SK-N-SH treated with all-trans-retinoic acid at 6 μM for 48 hours (cell line): ENCODE measurements around the gene MED27.
A peak's percentile ranks its signal among the peaks of the same experiment; 100 is the strongest.

Experiments
- ATAC-seq: fragments of 200-7000 bp; cut with Tn5 transposase; 3 replicates; pipeline ENCODE4 v1.9.1; 2020; ENCODE audit warnings: mild to moderate bottlenecking, moderate library complexity
- BACH2 ChIP-seq: fragments of 250-450 bp; sonication (Bioruptor Pico); IDR thresholded peaks from 2 replicates; pipeline ENCODE4 v1.9.0; 2021; ENCODE audit warnings: mild to moderate bottlenecking, borderline replicate concordance
- CREB5 ChIP-seq: fragments of 250-450 bp; sonication (Bioruptor Pico); IDR thresholded peaks from 2 replicates; pipeline ENCODE4 v1.5.1; 2020; ENCODE audit warnings: low read depth, mild to moderate bottlenecking, moderate library complexity
- CSDC2 ChIP-seq: fragments of 250-450 bp; sonication (Bioruptor Pico); IDR thresholded peaks from 2 replicates; pipeline ENCODE4 v1.5.0; 2020; ENCODE audit warnings: mild to moderate bottlenecking, moderate library complexity
- ESRRG ChIP-seq: fragments of 250-450 bp; sonication (Bioruptor Pico); IDR thresholded peaks from 2 replicates; pipeline ENCODE4 v1.6.1; 2021; ENCODE audit warnings: mild to moderate bottlenecking
- GLIS3 ChIP-seq: fragments of 250-450 bp; sonication (Bioruptor Pico); IDR thresholded peaks from 2 replicates; pipeline ENCODE4 v1.5.0; 2020; ENCODE audit warnings: mild to moderate bottlenecking, moderate library complexity
- ISL1 ChIP-seq: fragments of 250-450 bp; sonication (Bioruptor Pico); IDR thresholded peaks from 2 replicates; pipeline ENCODE4 v2.1.2; 2022; ENCODE audit warnings: mild to moderate bottlenecking, moderate library complexity
- OSR1 ChIP-seq: fragments of 250-450 bp; sonication (Bioruptor Pico); IDR thresholded peaks from 2 replicates; pipeline ENCODE4 v1.8.0; 2022; ENCODE audit warnings: moderate library complexity, mild to moderate bottlenecking, inconsistent platforms
- PPARA ChIP-seq: fragments of 250-450 bp; sonication (Bioruptor Pico); IDR thresholded peaks from 2 replicates; pipeline ENCODE4 v1.5.0; 2020; ENCODE audit warnings: mild to moderate bottlenecking, borderline replicate concordance
- RARB ChIP-seq: fragments of 250-450 bp; sonication (Bioruptor Pico); IDR thresholded peaks from 2 replicates; pipeline ENCODE4 v1.8.0; 2021; ENCODE audit warnings: mild to moderate bottlenecking, moderate library complexity
- SNAI2 ChIP-seq: fragments of 250-450 bp; sonication (Bioruptor Pico); IDR thresholded peaks from 2 replicates; pipeline ENCODE4 v1.5.0; 2020; ENCODE audit warnings: mild to moderate bottlenecking, moderate library complexity
- TCF4 ChIP-seq: fragments of 250-450 bp; sonication (Bioruptor Pico); IDR thresholded peaks from 2 replicates; pipeline ENCODE4 v1.8.0; 2021; ENCODE audit warnings: mild to moderate bottlenecking, moderate library complexity, borderline replicate concordance
- TOX ChIP-seq: fragments of 250-450 bp; sonication (Bioruptor Pico); IDR thresholded peaks from 2 replicates; pipeline ENCODE4 v1.8.0; 2021; ENCODE audit warnings: mild to moderate bottlenecking, moderate library complexity, borderline replicate concordance
- TSHZ2 ChIP-seq: fragments of 250-450 bp; sonication (Bioruptor Pico); IDR thresholded peaks from 2 replicates; pipeline ENCODE4 v1.5.0; 2020; ENCODE audit warnings: mild to moderate bottlenecking, moderate library complexity
- ZC3H10 ChIP-seq: fragments of 250-450 bp; sonication (Bioruptor Pico); IDR thresholded peaks from 2 replicates; pipeline ENCODE4 v1.5.1; 2021; ENCODE audit warnings: mild to moderate bottlenecking, moderate library complexity
- ZFP3 ChIP-seq: fragments of 250-450 bp; sonication (Bioruptor Pico); IDR thresholded peaks from 2 replicates; pipeline ENCODE4 v1.5.0; 2020; ENCODE audit warnings: mild to moderate bottlenecking, moderate library complexity
- ZNF565 ChIP-seq: fragments of 450-650 bp; formaldehyde crosslinking; conservative IDR thresholded peaks from 2 replicates; pipeline ENCODE4 v1.5.0; 2020; ENCODE audit warnings: low read depth, mild to moderate bottlenecking, moderate library complexity
- ZNF70 ChIP-seq: fragments of 450-650 bp; formaldehyde crosslinking; IDR thresholded peaks from 2 replicates; pipeline ENCODE4 v1.5.0; 2020; ENCODE audit warnings: mild to moderate bottlenecking, moderate library complexity
- ZNF8 ChIP-seq: fragments of 450-650 bp; formaldehyde crosslinking; IDR thresholded peaks from 2 replicates; pipeline ENCODE4 v1.5.0; 2020; ENCODE audit warnings: mild to moderate bottlenecking, moderate library complexity
- TF ChIP-seq, protein P1 (sequence below): fragments of 250-450 bp; sonication (Bioruptor Pico); IDR thresholded peaks from 2 replicates; pipeline ENCODE4 v1.8.0; 2021; ENCODE audit warnings: low read depth, mild to moderate bottlenecking, moderate library complexity, borderline replicate concordance
- TF ChIP-seq, protein P2 (sequence below): fragments of 250-450 bp; sonication (Bioruptor Pico); IDR thresholded peaks from 2 replicates; pipeline ENCODE4 v1.8.0; 2020; ENCODE audit warnings: mild to moderate bottlenecking, moderate library complexity, borderline replicate concordance
- TF ChIP-seq, protein P3 (sequence below): fragments of 250-450 bp; sonication (Bioruptor Pico); IDR thresholded peaks from 2 replicates; pipeline ENCODE4 v1.5.1; 2021; ENCODE audit warnings: mild to moderate bottlenecking, moderate library complexity

The MED27 gene

DNA sequence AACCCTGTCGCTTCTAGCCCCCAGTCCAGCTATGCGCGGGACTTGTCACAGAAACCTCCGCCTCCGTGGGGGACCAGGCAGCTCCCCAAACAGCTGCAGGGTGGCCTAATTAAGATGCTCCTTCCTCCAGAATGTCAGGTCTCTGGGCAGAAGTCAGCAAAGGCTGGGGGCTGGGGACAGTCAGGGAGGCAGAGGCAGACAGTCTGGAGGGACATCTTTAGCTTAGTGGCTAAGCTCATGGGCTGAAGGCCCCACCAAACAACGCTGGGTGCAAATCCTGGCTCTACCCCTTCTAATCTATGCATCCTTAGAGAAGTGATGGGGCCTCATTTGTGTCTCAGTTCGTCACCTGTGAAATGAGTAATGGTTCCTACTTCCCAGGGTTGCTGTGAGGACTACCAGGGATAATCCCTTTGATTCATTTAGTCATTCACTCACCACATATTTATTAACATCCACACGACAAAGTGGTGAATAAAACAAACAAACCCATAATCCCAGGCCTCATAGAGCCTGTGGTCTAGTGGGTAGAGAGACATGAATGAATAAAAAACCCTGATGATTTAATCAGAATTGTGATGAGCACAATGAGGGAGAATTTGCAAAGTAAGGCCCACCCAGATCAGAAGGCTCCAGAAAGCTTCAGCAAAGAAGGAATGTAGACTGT, 20.2 kb upstream of the MED27 start:
- no peak for TF ChIP-seq RARB (CRISPR knock-in tag)
- TF ChIP-seq ISL1 (CRISPR knock-in tag), result no peak
- no peak for TF ChIP-seq ZNF70
- no peak for TF ChIP-seq ZNF565 (CRISPR knock-in tag)
- TF ChIP-seq SNAI2, result no peak
- no peak for TF ChIP-seq ZC3H10 (CRISPR knock-in tag)
- TF ChIP-seq, protein P1, sequence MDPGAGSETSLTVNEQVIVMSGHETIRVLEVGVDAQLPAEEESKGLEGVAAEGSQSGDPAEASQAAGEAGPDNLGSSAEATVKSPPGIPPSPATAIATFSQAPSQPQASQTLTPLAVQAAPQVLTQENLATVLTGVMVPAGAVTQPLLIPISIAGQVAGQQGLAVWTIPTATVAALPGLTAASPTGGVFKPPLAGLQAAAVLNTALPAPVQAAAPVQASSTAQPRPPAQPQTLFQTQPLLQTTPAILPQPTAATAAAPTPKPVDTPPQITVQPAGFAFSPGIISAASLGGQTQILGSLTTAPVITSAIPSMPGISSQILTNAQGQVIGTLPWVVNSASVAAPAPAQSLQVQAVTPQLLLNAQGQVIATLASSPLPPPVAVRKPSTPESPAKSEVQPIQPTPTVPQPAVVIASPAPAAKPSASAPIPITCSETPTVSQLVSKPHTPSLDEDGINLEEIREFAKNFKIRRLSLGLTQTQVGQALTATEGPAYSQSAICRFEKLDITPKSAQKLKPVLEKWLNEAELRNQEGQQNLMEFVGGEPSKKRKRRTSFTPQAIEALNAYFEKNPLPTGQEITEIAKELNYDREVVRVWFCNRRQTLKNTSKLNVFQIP (CRISPR knock-in tag), result no peak
- TF ChIP-seq ESRRG, result no peak
- no peak for TF ChIP-seq CSDC2 (CRISPR knock-in tag)
- TF ChIP-seq, protein P2, sequence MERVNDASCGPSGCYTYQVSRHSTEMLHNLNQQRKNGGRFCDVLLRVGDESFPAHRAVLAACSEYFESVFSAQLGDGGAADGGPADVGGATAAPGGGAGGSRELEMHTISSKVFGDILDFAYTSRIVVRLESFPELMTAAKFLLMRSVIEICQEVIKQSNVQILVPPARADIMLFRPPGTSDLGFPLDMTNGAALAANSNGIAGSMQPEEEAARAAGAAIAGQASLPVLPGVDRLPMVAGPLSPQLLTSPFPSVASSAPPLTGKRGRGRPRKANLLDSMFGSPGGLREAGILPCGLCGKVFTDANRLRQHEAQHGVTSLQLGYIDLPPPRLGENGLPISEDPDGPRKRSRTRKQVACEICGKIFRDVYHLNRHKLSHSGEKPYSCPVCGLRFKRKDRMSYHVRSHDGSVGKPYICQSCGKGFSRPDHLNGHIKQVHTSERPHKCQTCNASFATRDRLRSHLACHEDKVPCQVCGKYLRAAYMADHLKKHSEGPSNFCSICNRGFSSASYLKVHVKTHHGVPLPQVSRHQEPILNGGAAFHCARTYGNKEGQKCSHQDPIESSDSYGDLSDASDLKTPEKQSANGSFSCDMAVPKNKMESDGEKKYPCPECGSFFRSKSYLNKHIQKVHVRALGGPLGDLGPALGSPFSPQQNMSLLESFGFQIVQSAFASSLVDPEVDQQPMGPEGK (CRISPR knock-in tag), result no peak
- no peak for TF ChIP-seq OSR1 (CRISPR knock-in tag)
- no peak for TF ChIP-seq GLIS3 (CRISPR knock-in tag)
- no peak for TF ChIP-seq TSHZ2 (CRISPR knock-in tag)
- no peak for TF ChIP-seq PPARA
- no peak for TF ChIP-seq TOX
- TF ChIP-seq, protein P3, sequence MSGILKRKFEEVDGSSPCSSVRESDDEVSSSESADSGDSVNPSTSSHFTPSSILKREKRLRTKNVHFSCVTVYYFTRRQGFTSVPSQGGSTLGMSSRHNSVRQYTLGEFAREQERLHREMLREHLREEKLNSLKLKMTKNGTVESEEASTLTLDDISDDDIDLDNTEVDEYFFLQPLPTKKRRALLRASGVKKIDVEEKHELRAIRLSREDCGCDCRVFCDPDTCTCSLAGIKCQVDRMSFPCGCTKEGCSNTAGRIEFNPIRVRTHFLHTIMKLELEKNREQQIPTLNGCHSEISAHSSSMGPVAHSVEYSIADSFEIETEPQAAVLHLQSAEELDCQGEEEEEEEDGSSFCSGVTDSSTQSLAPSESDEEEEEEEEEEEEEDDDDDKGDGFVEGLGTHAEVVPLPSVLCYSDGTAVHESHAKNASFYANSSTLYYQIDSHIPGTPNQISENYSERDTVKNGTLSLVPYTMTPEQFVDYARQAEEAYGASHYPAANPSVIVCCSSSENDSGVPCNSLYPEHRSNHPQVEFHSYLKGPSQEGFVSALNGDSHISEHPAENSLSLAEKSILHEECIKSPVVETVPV (CRISPR knock-in tag), result no peak
- ATAC-seq, result no peak

DNA sequence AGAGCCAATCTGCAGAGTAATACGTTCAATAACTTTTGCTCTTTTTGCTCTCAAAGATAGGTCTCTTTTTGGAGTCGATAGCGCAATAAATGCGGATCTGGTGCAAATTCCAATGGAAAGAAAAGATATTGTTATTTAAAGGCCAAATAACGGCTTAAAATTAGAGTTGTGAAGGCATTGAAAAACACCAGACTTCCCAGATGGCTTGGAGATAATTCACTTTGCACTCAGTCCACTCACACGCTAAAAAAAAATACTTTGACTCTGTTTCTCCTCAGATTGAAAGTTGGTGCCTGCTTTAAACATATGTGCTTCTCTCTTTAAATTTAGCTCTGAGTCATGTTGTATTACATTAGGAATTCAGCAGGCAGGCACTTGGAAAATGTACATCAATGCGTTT, 19.5 kb upstream of the MED27 start:
- no peak for ATAC-seq
- TF ChIP-seq SNAI2 (peak; percentile 45; the same call in 1 of the 2 replicates), TCF4 (peak; percentile 86), RARB (CRISPR knock-in tag) (no peak), ISL1 (CRISPR knock-in tag) (0 out of 2 replicates have a peak, but pooled peaks have one; percentile 19), ZNF8 (CRISPR knock-in tag) (no peak), PPARA (no peak)

GRCh38 chr9:132094314-132094791, 14.7 kb upstream of the MED27 start:
- peak; percentile 86 for ATAC-seq
- TF ChIP-seq, protein P2 (CRISPR knock-in tag), result 0 out of 2 replicates have a peak, but pooled peaks have one; percentile 26
- TF ChIP-seq TCF4 (peak; percentile 74), SNAI2 (no peak), PPARA (no peak), CSDC2 (CRISPR knock-in tag) (no peak), BACH2 (no peak), TSHZ2 (CRISPR knock-in tag) (no peak), ZC3H10 (CRISPR knock-in tag) (no peak), ZFP3 (CRISPR knock-in tag) (no peak), ZNF70 (no peak), CREB5 (CRISPR knock-in tag) (no peak), ISL1 (CRISPR knock-in tag) (0 out of 2 replicates have a peak, but pooled peaks have one; percentile 23), RARB (CRISPR knock-in tag) (no peak)
